Fibroblast of pulmonary artery (primary cell): ENCODE data around the gene DONSON.
A peak's percentile ranks its signal among the peaks of the same experiment; 100 is the strongest.
"Not testable (repeated sequence)": the region's sequence is repeated elsewhere in the genome, so short reads cannot be mapped to it uniquely, and the experiment has no call there.

ENCODE experiments used
- DNase-seq: peaks from one replicate; pipeline ENCODE4 v3.0.0-alpha.2; 2010; ENCODE audit warnings: low read depth
- H3K4me3 ChIP-seq: replicated peaks from 2 replicates; pipeline ENCODE4 v1.5.1; 2011; ENCODE audit warnings: low read depth, mild to moderate bottlenecking, control low read depth, low read length, moderate library complexity
- CTCF ChIP-seq: IDR thresholded peaks from 2 replicates; pipeline ENCODE4 v1.5.1; 2011; ENCODE audit warnings: mild to moderate bottlenecking, control low read depth, low read length, inconsistent platforms; ENCODE audit errors: missing control alignments

DONSON gene

GRCh38 chr21:33608559-33608958, 20.1 kb upstream of the DONSON start:
- no peak for TF ChIP-seq CTCF
- peak; percentile 81 for DNase-seq
- no peak overlapping the region for H3K4me3 ChIP-seq

GRCh38 chr21:33598051-33598450, 9.6 kb upstream of the DONSON start:
- DNase-seq = no peak
- H3K4me3 ChIP-seq = no peak overlapping the region
- TF ChIP-seq CTCF = no peak

GRCh38 chr21:33587792-33588484, 546 bp downstream of the DONSON start:
- peak; percentile 30 for DNase-seq
- peak overlapping the region; percentile 71 for H3K4me3 ChIP-seq
- no peak for TF ChIP-seq CTCF

- TF ChIP-seq CTCF = no peak
- DNase-seq = no peak
Observed at GRCh38 chr21:33586927-33587326, 1.6 kb downstream of the DONSON start.

GRCh38 chr21:33584455-33584854, 4.0 kb downstream of the DONSON start:
- H3K4me3 ChIP-seq = no peak overlapping the region
- no peak for DNase-seq
- no peak for TF ChIP-seq CTCF

More at GRCh38 chr21:33586927-33587326, 1.6 kb downstream of the DONSON start:
- no peak overlapping the region for H3K4me3 ChIP-seq

GRCh38 chr21:33578959-33579542, 9.4 kb downstream of the DONSON start:
- no peak for TF ChIP-seq CTCF
- no peak overlapping the region for H3K4me3 ChIP-seq
- peak; percentile 10 for DNase-seq

- TF ChIP-seq CTCF = no peak
- DNase-seq = peak; percentile 17
- H3K4me3 ChIP-seq = no peak overlapping the region
Observed at GRCh38 chr21:33578214-33578613, 10.3 kb downstream of the DONSON start.

GRCh38 chr21:33576741-33577141, 11.7 kb downstream of the DONSON start:
- not testable (repeated sequence) for DNase-seq, H3K4me3 ChIP-seq
